Esophagus squamous epithelium (tissue), 5 donors: ENCODE data around the gene NSUN4. TPM values are rescaled to one million over a fixed set of nuclear protein-coding genes. Genes with fewer than 3 reads are reported as not detected.
A peak's percentile ranks its signal among the peaks of the same experiment; 100 is the strongest.
"Not testable (repeated sequence)": the region's sequence is repeated elsewhere in the genome, so short reads cannot be mapped to it uniquely, and the experiment has no call there.

Experiments used
- DNase-seq: peaks from one replicate; lab custom pipeline; 2025; lab: John Stamatoyannopoulos, UW
- H3K27ac ChIP-seq, 4 donors: fragments of 200-600 bp; sonication (generic); one replicate each; pipeline ENCODE4 v1.5.1; 2016 to 2019; ENCODE audit warnings: mild to moderate bottlenecking in 1 of 4
- H3K27me3 ChIP-seq, 4 donors: fragments of 200-600 bp; sonication (generic); 1 replicate in 3 of 4; 2 replicates in 1 of 4; pipeline versions ENCODE4 v1.5.1 to v1.6.0; 2017 to 2021; ENCODE audit warnings: antibody characterized with exemption in 1 of 4
- H3K36me3 ChIP-seq, 3 donors: fragments of 200-600 bp; sonication (generic); one replicate each; pipeline ENCODE4 v1.5.1; 2016 to 2019
- H3K4me1 ChIP-seq, 3 donors: fragments of 200-600 bp; sonication (generic); one replicate each; pipeline ENCODE4 v1.5.1; 2017 to 2019
- H3K4me3 ChIP-seq, 4 donors: fragments of 200-600 bp; sonication (generic); 1 replicate in 3 of 4; 2 replicates in 1 of 4; pipeline ENCODE4 v1.5.1; 2016 to 2019; ENCODE audit warnings: mild to moderate bottlenecking in 2 of 4, moderate library complexity in 1 of 4
- H3K9me3 ChIP-seq, 3 donors: fragments of 200-600 bp; sonication (generic); one replicate each; pipeline ENCODE4 v1.5.1; 2016 to 2019
- CTCF ChIP-seq, 6 experiments: fragments of 450-650 bp in 4 of 6; fragments of 200-600 bp in 2 of 6; sonication (generic) in 2 of 6; IDR thresholded peaks; one replicate each; pipeline ENCODE4 v1.5.1; 2016 to 2019; ENCODE audit warnings: antibody characterized with exemption in 6 of 6, mild to moderate bottlenecking in 4 of 6, moderate library complexity in 4 of 6
- POLR2A ChIP-seq, 4 donors: fragments of 450-650 bp; IDR thresholded peaks; one replicate each; pipeline ENCODE4 v1.6.1; 2017; ENCODE audit warnings: antibody characterized with exemption in 4 of 4, mild to moderate bottlenecking in 4 of 4, moderate library complexity in 3 of 4
- WGBS, 2 donors: methylation state at CpG; one replicate each; pipeline ENCODE4 v1.1.5; 2018; 5-methylcytosine and 5-hydroxymethylcytosine counted together
- intact Hi-C: fragments of 100-400 bp; cut with DNase I; formaldehyde crosslinking; loops from one replicate; pipeline ENCODE4 v1.15.0; 2022
- total RNA-seq, 4 donors: library from RNA; depleted of rRNA; stranded (reverse); fragments of >200 nt; gene quantifications; one replicate each; pipeline ENCODE4 v1.1.0, GENCODE V29; 2016
- donor health status: DM: yes; HTN: yes; CAD: no.

Gene NSUN4
- total RNA-seq, 4 donors from 2014 or later = 10.1 to 22.1 (median 16.2) TPM

DNA sequence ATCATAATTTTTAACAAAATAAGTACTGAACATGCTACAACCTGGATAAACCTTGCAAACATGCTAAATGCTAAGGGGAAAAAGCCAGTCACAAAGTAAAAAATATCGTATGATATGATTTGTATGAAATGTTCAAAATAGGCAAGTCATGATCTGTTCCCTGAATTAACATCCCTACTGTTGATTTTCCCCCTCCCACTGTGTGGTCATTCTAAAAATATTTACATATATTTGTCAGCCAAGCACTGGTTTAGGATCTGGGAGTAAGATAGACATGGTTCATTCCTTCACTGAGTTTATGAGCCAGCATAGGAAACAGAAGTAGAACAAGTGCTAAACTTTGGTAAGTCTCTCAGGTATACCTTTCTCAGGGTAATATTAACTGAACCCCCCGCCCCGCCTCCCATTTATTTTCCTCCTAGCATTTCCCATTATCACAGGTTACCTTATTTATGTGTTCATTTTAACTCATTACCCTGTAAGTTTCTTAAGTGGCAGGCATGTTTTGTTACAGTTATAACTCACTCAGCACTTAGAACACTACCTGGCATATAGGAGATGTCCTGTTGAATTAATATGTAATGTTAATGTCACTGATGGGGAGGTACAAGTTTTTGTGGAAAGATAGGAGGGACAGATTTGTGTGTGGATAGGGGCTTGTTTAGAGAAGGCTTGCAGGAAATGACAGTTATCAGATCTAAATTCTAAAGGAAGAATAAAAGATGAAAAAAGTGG is 24.8 kb upstream of the NSUN4 start:
- TF ChIP-seq POLR2A (IDR thresholded peaks at IDR 0.05) (no peak), CTCF (IDR thresholded peaks at IDR 0.05) (no peak)

DNA sequence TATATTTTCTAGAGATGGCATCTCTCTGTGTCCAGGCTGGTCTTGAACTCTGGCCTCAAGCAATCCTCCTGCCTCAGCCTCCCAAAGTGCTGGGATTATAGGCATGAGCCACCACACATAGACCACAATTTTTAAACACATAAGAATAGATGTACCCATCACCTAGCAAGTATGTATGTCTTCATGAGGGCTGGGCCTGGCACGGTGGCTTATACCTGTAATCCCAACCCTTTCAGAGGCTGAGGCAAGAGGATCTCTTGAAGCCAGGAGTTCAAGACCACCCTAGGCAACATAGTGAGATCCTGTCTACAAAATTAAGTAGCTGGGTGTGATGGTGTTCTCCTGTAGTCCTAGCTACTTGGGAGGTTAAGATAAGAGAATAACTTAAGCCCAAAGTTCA is 23.3 kb upstream of the NSUN4 start:
- Histone ChIP-seq H3K4me1 (no peaks in the 10 kb centered on the region), H3K27me3 (no peaks in the 10 kb centered on the region), H3K9me3 (no peaks in the 10 kb centered on the region), H3K36me3 (peaks cover 8 to 61% (median 19%) of the 10 kb centered on the region in 3 donors), H3K27ac (no peak overlapping the region), H3K4me3 (no peak overlapping the region)
- whole genome bisulfite sequencing, 2 donors = 75 to 100% methylated on average over 1 of the region's 1 CpG
- TF ChIP-seq CTCF (IDR thresholded peaks at IDR 0.05) (no peak), POLR2A (IDR thresholded peaks at IDR 0.05) (no peak)
- intact Hi-C loops = no loop called here
- no peak for DNase-seq

More for the DNA sequence above, 24.8 kb upstream of the NSUN4 start:
- H3K4me3 ChIP-seq = no peak overlapping the region
- H3K9me3 ChIP-seq = no peaks in the 10 kb centered on the region
- peaks cover 18 to 76% (median 34%) of the 10 kb centered on the region in 3 donors for H3K36me3 ChIP-seq
- H3K27me3 ChIP-seq = no peaks in the 10 kb centered on the region
- WGBS, 2 donors = 76 to 82% methylated on average over 3 of the region's 3 CpGs
- intact Hi-C loops = no loop called here
- no peaks in the 10 kb centered on the region for H3K4me1 ChIP-seq
- no peak for DNase-seq
- no peak overlapping the region for H3K27ac ChIP-seq

DNA sequence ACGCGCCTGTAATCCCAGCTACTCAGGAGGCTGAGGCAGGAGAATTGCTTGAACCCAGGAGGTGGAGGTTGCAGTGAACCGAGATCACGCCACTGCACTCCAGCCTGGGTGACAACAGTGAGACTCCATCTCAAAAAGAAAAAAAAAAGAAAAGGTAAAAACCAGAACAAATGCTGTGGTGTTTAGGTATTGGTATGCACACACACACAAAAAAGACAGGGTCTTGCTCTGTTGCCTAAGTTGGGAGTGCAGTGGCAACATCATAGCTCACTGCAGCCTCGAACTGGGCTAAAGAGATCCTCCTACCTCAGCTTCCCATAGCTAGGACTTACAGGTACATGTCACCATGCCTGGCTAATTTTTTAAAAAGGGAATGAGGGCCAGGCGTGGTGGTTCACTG is 21.3 kb upstream of the NSUN4 start:
- intact Hi-C loops, H3K27me3 ChIP-seq, DNase-seq, H3K9me3 ChIP-seq, H3K4me3 ChIP-seq, H3K27ac ChIP-seq, H3K4me1 ChIP-seq: not testable (repeated sequence)
- peaks cover 0 to 41% (median 6%) of the 10 kb centered on the region in 3 donors for H3K36me3 ChIP-seq
- 86% methylated on average over 6 of the region's 6 CpGs for WGBS, 2 donors

DNA sequence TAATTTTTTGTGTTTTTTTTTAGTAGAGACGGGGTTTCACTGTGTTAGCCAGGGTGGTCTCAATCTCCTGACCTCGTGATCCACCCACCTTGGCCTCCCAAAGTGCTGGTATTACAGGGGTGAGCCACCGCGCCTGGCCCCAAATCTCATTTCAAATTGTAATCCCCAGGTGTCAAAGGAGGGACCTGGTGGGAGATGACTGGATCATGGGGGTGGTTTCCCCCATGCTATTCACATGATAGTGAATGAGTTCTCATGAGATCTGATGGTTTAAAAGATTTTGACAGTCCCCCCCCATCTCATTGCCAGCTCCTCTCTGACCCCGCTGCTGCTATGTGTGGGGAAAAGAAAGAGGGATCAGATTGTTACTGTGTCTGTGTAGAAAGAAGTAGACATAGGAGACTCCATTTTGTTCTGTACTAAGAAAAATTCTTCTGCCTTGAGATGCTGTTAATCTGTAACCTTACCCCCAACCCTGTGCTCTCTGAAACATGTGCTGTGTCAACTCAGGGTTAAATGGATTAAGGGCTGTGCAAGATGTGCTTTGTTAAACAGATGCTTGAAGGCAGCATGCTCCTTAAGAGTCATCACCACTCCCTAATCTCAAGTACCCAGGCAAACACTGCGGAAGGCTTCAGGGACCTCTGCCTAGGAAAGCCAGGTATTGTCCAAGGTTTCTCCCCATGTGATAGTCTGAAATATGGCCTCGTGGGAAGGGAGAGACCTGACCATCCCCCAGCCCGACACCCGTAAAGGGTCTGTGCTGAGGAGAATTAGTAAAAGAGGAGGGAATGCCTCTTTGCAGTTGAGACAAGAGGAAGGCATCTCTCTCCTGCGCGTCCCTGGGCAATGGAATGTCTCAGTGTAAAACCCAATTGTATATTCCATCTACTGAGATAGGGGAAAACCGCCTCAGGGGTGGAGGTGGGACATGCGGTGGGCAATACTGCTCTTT is 20.4 kb upstream of the NSUN4 start:
- 64 to 85% methylated on average over 9 to 12 of the region's 13 CpGs for WGBS, 2 donors
- H3K4me1 ChIP-seq, H3K4me3 ChIP-seq, H3K27me3 ChIP-seq, H3K27ac ChIP-seq, H3K9me3 ChIP-seq, intact Hi-C loops, DNase-seq: not testable (repeated sequence)
- peaks cover 0 to 32% (median 0%) of the 10 kb centered on the region in 3 donors for H3K36me3 ChIP-seq

- Histone ChIP-seq H3K4me1 (peaks cover 0 to 14% (median 4%) of the 10 kb centered on the region in 3 donors), H3K36me3 (peaks cover 0 to 12% (median 0%) of the 10 kb centered on the region in 3 donors)
- H3K4me3 ChIP-seq, DNase-seq, H3K9me3 ChIP-seq, H3K27ac ChIP-seq, intact Hi-C loops, H3K27me3 ChIP-seq: not testable (repeated sequence)
- WGBS, 2 donors = 82 to 88% methylated on average over 6 of the region's 6 CpGs
Measured at GRCh38 chr1:46322191-46322590, 18.4 kb upstream of the NSUN4 start.

- DNase-seq, H3K9me3 ChIP-seq, H3K27me3 ChIP-seq, H3K36me3 ChIP-seq, intact Hi-C loops, H3K4me3 ChIP-seq: not testable (repeated sequence)
- peak overlapping the region; percentile 54 to 73 (median 58) for H3K27ac ChIP-seq
- 40 to 59% methylated on average over 11 of the region's 11 CpGs for WGBS, 2 donors
- peaks cover 0 to 14% (median 4%) of the 10 kb centered on the region in 3 donors for H3K4me1 ChIP-seq
Measured at GRCh38 chr1:46325285-46326076, 15.1 kb upstream of the NSUN4 start.

DNA sequence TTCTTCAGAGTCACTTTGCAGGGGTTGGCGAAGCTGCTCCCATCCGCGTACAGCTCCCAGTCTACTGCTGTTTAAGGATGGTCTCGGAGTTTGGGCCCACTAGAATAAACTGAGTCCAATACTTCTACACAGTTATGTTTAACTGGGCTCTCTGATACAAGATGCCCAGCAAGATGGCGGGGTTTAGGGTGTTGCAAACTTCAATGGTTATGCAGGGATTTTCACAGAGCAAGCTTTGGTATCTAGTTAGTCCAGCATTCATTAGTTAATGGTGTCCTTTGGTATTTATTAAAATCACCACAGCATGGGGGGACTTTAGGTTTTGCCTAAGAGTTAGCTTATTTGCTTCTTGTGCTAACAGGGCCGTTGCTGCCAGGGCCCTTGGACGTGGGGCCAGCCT is 12.4 kb upstream of the NSUN4 start:
- WGBS, 2 donors = 92 to 96% methylated on average over 7 of the region's 7 CpGs
- H3K27ac ChIP-seq, H3K36me3 ChIP-seq, H3K4me3 ChIP-seq, intact Hi-C loops, H3K27me3 ChIP-seq, H3K9me3 ChIP-seq, DNase-seq: not testable (repeated sequence)
- H3K4me1 ChIP-seq = peaks cover 0 to 21% (median 4%) of the 10 kb centered on the region in 3 donors

GRCh38 chr1:46329807-46330206 is 10.8 kb upstream of the NSUN4 start:
- H3K27ac ChIP-seq, H3K4me3 ChIP-seq, H3K9me3 ChIP-seq, DNase-seq, intact Hi-C loops, H3K36me3 ChIP-seq, H3K27me3 ChIP-seq: not testable (repeated sequence)
- WGBS, 2 donors = 68 to 72% methylated on average over 5 to 7 of the region's 7 CpGs
- peaks cover 0 to 21% (median 4%) of the 10 kb centered on the region in 3 donors for H3K4me1 ChIP-seq

DNA sequence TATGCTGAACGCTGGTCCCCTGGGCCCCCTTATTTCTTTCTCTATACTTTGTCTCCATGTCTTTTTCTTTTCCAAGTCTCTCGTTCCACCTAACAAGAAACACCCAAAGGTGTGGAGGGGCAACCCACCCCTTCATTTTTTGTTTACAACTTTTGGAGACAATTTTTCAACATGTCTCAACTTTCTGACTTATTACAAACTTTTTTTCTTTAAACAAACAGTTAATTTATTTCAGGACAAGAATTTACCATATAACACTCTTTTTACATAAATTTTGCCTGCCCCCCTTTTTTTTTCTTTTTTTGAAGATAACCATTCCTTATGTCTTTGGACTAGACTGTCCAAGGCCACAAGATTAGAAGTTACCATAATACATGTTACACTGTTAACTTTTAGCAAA is 10.2 kb upstream of the NSUN4 start:
- H3K4me1 ChIP-seq = peaks cover 0 to 16% (median 3%) of the 10 kb centered on the region in 3 donors
- H3K9me3 ChIP-seq, intact Hi-C loops, H3K27ac ChIP-seq, H3K27me3 ChIP-seq, H3K36me3 ChIP-seq, DNase-seq, H3K4me3 ChIP-seq: not testable (repeated sequence)
- 85 to 91% methylated on average over 2 of the region's 2 CpGs for WGBS, 2 donors
